Lung microvascular endothelial cell (primary cell): Measurements from ENCODE around the gene CACNA1H. TPM values are rescaled to one million over a fixed set of nuclear protein-coding genes. Genes with fewer than 3 reads are reported as not detected.
A peak's percentile ranks its signal among the peaks of the same experiment; 100 is the strongest.

Source experiments
- DNase-seq, 2 donors: peaks; one replicate each; pipeline versions ENCODE4 v3.0.0 to v3.0.0-alpha.2; 2010; ENCODE audit warnings: low read depth in 2 of 2
- total RNA-seq: library from RNA; depleted of rRNA; stranded (reverse); fragments of >200 nt; gene quantifications from 2 replicates; pipeline ENCODE4 v1.2.1, GENCODE V29; 2014

CACNA1H gene
- total RNA-seq, 1 donor from 2014 or later: under 0.01 TPM

DNA sequence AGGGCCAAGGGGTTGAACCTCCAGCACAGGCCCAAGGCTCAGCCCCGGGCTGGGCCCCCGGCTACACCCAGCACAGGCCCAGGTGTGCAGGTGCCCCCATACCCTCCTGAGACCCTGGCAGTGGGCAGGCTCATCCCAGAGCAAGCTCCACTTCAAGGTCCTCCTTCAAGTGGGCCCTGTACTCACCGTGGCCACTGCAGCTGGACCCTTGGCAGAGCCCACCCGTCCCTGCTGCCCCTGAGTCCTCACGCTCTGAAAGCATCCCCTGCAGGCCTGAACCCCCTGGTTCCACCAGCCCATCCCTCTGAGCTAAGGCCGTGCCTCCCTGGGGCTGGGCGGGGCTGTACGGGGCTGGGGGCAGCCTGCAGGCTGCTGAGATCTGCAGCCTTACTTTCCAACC is 11.2 kb upstream of the CACNA1H start:
- no peak for DNase-seq

DNA sequence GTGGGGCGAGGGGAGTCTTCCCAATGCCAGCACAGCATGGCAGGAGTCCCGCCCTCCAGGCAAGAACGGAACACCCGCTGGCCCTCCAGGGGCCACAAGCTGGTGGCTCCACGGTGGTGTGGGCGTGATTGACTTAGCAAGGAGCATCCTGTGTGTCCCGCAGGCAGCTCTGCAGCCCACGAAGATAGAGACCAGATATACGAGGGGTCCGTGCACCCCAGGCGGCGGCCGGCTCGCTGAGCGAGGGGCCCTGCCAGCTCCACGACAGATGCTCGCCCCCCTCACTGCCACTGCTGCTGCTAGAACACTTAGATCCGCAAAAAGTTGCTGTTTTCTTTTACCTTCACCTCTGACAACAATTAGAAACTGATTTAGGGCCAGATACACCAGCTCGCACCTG is 10.0 kb upstream of the CACNA1H start:
- DNase-seq: no peak

DNA sequence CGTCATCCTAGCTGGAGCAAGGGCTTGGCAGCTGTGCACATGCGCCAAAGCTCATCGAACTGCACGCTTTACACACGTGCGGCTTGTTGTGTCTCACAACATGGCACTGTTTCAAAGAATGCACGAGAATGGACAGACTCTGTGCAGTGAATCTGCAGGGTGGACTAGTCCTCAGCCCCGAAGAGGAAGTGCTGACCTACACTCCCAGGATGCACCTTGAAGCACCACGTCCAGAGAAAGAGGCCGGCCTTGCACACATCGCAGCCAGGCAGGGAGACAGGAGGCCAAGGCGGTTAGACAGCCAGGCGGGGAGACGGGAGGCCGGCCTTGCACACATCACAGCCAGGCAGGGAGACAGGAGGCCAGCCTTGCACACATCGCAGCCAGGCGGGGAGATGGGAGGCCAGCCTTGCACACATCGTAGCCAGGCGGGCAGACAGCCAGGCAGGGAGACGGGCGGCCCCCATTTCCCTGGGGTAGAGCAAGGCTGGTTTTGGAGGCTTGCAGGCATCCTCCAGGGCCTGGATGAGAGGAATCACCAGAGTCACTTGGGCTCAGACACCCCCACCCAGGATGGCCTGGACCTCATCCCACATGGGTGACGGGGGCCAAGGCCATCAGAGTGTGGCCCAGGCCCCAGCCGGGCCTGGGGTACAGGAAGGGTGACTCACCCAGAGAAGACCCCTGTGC is 9.0 kb upstream of the CACNA1H start:
- DNase-seq: no peak

DNA sequence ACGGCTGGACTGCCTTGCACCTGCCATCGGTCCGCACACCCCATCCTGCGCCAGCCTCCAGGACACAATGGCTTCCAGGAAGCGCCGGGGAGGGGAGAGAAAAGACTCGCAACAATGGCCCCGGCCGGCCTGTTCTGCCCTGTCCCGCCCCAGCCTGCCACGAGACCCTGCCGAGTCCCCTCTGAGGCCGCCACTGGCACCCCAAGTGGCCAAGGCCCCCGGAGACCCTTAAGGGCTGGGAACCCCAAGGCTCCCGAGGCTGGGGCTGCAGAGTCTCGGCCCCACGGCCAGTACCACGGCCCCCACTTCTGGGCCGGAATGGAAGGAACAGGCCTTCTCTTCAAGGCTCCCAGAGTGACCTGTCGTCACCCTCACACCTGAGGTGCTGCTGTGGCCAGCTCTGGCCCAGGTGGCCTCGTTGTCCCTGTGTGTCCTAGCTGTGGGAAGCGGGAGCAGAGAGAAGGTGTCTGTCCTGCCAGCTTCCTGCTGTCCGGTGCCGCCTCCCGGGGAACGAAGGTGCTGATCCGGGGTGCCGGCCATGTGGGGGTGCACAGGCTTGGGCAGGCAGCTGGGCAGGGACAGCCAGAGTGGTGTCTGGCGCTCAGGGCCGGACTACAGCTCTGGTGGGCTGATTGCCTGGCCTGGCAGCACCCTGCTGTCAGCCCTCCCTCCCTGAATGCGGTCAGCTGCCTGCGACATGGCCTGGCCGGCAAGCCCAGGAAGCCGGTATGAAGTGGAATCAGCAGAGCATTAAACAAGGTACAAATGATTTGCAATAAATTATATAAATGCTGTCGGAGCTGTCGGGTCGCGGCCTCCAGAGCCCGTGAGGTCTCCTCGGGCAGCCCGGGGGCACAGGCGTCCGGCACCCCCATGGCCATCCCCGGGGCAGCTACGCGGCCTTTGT is 8.2 kb upstream of the CACNA1H start:
- no peak for DNase-seq

DNA sequence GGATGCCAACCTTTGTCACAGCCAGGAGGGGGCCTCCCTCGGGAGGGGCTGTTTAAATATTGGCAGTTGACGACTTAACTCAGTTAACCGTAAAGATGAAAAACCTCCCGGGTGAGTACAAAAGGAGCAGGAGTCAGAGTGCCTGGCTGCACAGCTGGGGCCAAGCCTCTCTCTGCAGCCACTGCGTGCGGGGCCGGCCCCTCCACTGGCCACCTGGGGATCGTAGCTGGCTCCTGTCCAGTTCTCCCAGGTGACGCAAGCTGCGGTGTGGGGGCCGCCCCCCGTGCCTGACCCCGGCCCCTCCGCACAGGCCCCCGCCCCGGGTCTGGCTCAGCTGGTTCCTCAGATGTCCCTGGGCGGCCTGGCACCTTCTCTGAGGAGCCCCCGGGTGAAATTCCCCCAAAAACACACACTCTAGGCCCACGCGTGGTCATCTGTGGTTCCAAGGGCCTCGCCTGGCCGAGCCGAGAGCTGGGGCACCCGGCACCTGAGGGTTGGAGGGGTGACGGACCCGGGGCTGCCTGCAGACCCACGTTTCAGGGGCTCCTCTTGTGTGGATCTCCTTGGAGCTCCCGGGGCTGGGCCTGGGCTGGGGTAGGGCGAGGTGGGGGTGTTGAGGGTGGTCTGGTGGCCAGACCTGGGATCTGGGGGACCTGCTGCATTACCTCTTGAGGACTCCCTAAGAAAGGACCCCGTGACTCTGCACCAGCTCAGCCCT is 7.4 kb upstream of the CACNA1H start:
- no peak for DNase-seq

DNA sequence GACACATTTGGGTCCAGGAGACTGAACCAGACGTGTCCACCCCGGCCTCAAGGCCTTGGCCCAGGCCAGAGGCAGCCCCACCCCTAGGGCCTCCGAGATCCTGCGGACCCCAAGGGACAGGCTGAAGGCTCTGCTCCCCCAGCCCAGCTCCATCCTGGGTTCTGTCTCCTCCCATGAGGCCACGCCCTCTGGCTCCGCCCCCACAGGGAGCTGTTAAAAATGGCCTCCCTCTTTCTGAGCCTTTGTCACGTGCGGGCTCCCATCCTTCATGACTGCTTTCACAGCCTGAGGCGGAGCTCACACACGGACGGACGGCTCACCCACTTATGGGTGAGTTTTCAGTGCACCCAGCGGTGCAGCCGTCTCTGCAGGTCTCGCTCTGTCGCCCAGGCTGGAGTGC is 6.5 kb upstream of the CACNA1H start:
- no peak for DNase-seq

DNA sequence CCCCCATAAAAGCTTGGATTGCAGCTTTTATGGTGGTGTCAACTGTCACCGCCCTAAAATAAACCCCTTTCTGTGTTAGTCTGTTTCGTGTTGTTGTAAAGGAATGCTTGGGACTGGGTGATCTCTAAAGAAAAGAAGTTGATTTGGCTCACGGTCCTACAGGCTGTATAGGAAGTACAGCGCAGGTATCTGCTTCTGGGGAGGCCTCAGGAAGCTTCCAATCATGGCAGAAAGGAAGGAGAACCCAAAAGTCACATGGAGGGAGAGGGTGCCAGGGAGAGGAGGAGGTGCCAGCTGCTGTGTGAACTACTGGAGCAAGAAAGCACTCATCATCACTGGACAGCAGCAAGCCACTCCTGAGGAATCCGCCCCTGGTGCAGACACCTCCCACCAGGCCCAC is 5.9 kb upstream of the CACNA1H start:
- no peak for DNase-seq

DNA sequence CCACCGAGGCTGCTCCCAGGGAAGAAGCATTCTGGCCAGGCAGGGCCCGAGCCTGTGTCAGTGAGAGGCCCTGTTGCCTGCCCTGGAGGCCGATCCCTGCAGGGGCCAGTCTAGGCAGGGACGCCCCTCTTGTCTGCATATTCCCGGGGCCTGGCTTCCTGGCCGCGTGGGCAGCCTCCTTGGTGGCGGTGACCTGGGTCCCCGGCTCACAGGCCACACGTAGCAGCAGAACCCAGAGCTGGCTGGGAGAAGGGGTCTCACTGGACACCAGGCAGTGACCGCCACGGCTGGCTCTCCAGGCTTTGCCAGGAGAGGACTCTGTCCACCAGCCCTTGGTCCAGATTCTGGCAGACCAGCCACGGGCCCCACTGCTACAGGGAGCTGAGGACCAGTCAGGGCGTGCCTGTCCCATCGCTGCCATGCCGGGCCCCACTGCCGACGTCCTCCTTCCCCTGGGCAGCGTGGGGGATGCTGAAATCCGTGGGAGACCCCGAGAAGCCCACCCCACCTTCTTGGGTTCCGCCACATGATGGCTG is 3.7 kb upstream of the CACNA1H start:
- no peak for DNase-seq

DNA sequence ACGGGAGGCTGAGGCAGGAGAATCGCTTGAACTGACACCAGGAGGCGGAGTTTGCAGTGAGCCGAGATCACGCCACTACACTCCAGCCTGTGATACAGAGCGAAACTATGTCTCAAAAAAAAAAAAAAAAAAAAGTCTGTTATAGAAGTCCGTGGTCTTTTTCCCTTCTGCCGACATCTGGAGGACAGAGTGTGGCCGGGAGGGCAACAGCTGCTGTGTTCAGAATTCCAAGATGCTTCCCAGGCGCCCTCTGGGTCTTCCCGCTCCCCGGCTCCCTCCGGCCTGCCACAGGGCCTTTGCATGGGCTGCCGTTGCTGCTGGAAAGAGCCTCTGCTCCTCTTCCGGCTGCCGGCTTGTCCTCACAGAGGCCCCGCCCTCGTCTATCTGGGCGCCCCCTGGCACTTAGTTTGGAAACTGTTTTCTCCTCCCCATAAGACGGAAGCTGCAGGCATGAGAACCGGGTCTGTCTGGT is 2.4 kb upstream of the CACNA1H start:
- no peak for DNase-seq

DNA sequence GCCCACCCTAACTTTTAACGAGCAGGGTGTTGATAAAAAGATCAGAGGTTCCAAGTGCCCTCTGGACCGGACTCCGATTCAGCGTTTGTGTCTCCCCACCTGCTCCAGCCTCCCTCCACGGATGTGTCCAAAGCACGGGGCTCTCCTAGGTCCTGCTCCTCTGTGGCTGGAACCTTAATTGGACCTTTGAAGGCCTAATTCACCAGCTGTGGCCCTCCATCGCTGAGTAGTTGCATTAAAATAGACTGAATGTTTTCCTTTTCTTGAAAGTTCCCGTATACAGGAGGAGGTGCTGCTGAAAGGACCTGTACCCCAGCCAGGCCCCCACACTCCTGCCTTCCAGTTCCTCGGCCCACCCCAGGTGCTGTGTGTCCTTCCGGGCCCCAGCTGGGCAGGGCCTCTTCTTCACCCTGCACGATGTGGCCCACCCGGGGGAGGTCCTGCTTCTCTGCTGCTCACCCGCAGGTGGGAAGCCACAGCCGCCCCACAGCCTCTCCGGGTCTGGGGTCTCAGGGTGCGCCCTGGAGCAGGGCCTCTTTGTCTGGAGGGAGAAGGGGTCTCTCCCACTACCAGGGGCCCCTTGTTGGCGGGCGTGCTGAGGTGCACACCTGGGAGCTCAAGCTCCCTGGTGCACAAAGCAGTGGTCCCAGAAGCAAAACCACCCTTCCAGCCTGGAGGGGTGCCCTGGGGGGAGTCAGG is 1.3 kb upstream of the CACNA1H start:
- no peak for DNase-seq

DNA sequence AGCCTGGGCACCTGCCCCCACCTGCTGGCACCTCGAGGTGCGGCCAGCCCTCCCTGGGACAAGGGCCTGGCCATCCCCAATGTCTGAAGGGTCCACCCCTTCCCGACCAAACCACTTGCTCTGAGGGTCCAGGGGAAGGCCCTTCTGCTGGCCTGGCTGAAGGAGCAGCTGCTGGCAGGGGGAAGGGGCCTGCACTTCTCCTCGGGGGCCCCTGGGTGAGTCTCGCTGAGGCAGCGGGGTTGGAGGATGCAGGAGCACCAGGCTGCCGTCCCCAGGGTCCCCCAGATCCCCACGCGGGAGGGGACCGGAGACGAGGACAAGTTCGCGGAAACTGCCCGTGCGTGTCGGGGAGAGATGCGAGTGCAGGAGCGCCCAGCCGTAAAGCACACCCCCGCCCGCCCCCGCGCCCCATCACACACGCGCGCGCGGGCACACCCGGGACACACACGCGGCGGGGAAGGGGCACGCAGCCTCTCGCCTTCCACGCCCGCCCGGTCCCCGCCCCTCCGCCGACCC is 725 bp upstream of the CACNA1H start:
- DNase-seq: no peak

DNA sequence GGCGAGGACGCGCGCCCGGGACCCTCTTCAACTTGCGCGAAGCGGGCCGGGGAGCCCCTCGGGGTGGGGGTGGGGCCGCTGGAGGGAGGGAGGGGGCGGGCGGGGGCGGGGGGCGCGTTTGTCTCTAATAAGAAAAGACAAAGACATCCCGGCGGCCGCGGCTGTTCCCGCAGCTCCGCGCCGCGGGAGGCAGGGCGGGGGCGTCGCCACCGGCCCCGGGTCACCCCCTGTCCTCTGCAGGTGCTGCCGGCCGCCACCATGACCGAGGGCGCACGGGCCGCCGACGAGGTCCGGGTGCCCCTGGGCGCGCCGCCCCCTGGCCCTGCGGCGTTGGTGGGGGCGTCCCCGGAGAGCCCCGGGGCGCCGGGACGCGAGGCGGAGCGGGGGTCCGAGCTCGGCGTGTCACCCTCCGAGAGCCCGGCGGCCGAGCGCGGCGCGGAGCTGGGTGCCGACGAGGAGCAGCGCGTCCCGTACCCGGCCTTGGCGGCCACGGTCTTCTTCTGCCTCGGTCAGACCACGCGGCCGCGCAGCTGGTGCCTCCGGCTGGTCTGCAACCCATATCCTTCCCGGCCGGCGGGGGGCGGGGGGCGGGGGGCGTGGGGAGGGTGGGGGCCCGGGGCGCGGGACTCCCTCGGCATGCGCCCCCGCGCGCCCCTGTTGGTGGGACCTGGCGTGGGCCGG is 714 bp downstream of the CACNA1H start:
- DNase-seq: peak in 1 of 2 donors; percentile 11

DNA sequence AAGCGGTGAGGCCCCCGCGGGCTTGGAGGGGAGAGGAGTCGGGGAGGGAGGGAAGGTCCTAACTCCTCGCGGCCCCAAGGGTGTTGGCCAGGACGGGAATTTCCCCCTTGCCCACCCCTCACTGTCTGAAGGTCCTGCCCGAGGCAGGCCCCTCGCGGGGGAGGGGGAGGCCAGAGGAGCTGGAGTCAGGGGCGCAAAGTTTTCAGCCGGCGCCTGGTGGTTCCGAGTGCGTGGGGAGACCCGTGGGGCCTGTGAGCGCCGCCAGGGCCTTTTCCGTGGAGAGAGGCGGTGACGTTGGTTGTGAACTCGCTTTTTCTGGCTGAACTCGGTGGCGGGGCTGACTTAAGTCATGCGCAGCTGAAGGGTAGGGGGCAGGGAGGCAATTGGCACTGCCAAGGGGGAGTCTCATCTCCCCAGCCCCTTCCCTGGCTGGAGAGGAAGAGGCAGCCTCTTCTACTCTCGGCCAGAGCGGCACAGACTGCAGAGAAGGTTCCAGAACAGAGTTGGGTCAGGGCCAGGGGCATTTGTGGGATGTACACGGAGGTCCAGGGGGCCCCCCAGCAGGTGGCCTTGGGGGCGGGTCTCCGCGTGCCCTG is 1.5 kb downstream of the CACNA1H start:
- DNase-seq: no peak

DNA sequence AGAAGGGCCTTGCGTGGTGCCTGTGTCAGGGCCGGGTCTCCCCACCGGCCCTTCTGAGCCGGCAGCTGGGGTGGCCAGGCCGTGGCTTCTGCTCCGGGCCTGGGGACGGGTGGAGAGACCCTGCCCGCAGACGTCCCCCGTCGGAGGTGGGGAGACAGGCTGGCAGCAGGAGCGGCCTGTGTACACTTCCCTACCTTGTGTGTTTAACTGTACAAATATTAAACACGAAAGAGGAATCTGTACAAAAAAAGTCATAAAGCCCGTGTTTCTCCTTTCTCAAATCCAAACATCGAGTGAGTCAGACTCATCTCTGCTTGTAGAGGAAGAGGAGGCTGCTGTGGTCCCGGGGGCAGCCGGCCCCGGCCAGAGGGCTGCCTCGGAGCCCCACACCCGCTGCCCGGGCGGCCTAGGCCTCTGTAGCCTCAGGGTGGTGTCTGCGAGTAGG is 2.0 kb downstream of the CACNA1H start:
- DNase-seq: no peak

DNA sequence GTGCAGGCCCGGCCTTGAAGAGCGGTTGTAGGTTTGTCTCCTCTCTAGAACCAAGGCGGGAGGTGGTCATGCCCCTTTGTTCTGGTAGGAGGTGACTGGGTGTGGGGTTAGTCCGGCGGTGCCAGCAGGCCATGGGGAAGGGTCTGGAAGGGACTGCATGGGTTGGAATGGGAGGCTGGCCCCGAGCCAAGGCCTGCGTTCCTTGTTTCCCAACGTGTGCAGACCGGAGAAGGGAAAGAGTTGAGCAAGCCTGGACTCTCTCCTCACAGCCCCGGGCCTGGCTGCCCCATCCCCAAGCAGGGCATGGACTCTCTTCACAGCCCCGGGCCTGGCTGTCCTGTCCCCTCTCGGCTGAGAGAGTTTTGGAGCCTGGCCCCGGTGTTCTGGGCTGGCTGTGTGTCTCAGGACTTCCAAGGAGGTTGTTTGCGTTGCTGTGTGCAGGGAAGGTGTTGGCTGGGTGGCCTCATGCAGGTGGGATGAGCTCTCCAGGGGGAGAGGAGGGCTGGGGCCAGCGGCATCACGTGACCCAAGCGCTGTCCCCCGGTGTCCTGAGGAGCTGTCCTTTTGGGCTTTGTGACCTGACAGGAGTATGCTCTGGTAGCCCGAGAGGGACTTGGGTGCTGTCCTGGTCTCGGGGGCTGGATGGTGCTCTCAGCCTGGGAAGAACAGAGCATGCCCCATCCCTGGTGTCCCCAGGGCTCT is 2.6 kb downstream of the CACNA1H start:
- DNase-seq: no peak

DNA sequence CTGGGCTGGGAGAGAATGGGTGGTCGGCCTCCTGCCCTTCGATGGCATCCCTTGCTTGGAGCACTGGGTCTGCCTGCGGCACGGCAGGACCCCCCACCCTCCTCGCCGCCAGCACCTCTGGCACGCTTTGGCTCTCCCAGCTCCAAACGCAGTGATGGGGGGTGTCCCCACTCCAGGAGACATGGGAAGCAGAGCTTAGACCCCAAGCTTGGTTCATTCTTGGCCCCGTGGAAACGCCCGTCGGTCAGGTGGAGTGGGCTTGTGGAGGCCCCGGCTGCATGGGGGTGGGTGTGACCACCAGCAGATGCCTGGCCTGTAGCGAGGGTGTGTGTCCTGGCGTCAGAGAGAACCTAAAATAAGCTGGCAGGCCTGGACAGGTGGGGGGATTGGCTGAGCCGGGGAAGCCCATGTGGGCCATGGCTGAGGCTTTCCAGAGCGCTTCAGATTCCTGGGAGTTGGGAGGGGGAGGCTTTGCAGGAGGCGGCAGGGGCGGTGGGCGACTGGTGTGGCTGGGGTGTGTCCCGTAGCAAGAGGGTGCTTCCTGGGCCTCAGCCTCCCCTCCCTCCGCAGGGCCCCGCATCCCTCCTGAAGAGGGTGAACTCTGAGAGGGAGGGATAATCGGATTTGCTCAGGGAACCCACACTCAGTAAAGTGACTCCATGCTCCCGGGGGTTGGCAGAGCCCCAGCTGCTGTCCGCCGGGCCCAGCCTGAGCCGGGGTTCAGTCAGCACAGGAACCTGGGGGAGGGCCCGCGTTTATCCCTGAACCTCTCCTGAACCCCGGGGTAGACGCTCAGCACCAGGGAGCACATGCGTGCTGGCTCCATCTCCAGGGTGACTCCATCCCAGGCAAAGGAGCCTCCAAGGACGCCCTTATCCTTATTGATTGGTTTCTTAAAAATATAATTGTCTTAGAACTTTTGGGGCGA is 3.4 kb downstream of the CACNA1H start:
- DNase-seq: no peak

DNA sequence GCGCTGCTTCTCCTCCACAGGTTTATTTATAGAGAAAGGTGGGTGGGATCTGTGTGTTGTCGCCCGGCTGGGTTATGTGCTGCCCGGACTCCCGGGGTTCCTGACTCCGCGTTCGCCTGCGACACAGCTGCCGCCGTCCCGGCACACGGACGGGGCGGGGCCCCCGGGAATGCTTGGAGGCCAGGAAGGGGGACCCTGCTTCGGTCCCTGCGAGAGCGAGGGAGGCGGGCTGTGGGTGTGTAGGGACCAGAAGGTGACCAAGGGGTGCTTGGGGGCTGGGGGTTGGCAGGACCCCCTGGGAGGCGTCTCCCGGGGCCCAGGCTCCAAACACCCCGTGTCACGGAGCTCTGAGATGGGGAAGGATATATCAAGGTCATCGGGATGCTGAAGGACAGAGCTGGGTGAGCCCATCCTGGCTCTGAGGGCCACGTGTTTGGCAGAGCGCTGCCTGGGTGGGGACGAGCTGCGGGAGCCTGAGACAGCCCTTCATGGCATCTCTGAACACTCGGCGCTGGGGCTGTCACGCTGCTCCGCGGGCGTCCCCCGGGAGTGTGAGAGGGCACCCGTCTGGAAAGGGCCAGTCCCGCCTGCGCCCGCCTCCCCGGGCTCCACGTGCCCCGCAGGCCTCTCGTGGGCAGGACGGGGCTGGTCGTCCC is 4.2 kb downstream of the CACNA1H start:
- DNase-seq: no peak
